ENCODE measurements around the gene VEPH1.

DNA sequence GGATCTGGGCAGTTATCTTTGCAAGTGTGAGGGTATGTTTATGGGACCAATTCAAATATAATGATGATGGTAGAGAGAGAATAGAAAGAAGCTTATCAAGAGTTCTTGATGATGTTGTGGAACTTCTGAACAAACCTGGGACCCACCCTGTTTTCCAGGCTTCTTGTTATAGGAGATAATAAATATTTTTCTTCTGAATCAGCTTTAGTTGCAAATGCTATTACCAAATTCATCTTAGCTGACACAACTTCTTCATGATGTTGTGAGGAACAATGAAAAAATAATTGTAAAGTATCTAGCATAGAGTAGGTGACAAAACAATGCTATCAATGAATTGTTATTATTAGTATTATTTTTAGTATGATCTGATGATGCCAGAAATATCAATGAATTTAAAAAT lies 110.1 kb downstream of the VEPH1 start:
- TF ChIP-seq, protein P1, sequence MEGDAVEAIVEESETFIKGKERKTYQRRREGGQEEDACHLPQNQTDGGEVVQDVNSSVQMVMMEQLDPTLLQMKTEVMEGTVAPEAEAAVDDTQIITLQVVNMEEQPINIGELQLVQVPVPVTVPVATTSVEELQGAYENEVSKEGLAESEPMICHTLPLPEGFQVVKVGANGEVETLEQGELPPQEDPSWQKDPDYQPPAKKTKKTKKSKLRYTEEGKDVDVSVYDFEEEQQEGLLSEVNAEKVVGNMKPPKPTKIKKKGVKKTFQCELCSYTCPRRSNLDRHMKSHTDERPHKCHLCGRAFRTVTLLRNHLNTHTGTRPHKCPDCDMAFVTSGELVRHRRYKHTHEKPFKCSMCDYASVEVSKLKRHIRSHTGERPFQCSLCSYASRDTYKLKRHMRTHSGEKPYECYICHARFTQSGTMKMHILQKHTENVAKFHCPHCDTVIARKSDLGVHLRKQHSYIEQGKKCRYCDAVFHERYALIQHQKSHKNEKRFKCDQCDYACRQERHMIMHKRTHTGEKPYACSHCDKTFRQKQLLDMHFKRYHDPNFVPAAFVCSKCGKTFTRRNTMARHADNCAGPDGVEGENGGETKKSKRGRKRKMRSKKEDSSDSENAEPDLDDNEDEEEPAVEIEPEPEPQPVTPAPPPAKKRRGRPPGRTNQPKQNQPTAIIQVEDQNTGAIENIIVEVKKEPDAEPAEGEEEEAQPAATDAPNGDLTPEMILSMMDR (IDR thresholded peaks at IDR 0.05) = no peak
- TF ChIP-seq POLR2A (IDR thresholded peaks at IDR 0.05) = no peak

Measured in testis (tissue), 2 donors.